ENCODE data around the gene RBPJ.

RBPJ gene

GRCh38 chr4:26459054-26459755, 138.4 kb downstream of the RBPJ start:
- DNase-seq (ENCODE audit: low read depth in 2 of 2), result no peak

- no peak for DNase-seq (ENCODE audit: low read depth in 2 of 2)
Measured at GRCh38 chr4:26459756-26460530, 139.1 kb downstream of the RBPJ start.

GRCh38 chr4:26462874-26463273, 142.1 kb downstream of the RBPJ start:
- DNase-seq (ENCODE audit: low read depth in 2 of 2), result no peak

GRCh38 chr4:26463386-26463785, 142.6 kb downstream of the RBPJ start:
- no peak for DNase-seq (ENCODE audit: low read depth in 2 of 2)

- DNase-seq (ENCODE audit: low read depth in 2 of 2), result no peak
Measured at GRCh38 chr4:26464420-26465095, 143.7 kb downstream of the RBPJ start.

- no peak for DNase-seq (ENCODE audit: low read depth in 2 of 2)
Measured at GRCh38 chr4:26466578-26467270, 145.9 kb downstream of the RBPJ start.

GRCh38 chr4:26467724-26468123, 146.9 kb downstream of the RBPJ start:
- DNase-seq (ENCODE audit: low read depth in 2 of 2), result no peak

- DNase-seq (ENCODE audit: low read depth in 2 of 2), result no peak
Measured at GRCh38 chr4:26468283-26468949, 147.6 kb downstream of the RBPJ start.

- DNase-seq (ENCODE audit: low read depth in 2 of 2), result no peak
Measured at GRCh38 chr4:26468977-26469376, 148.2 kb downstream of the RBPJ start.

GRCh38 chr4:26471890-26472289, 151.1 kb downstream of the RBPJ start:
- DNase-seq (ENCODE audit: low read depth in 2 of 2), result no peak

- no peak for DNase-seq (ENCODE audit: low read depth in 2 of 2)
Measured at GRCh38 chr4:26473893-26474292, 153.1 kb downstream of the RBPJ start.

- DNase-seq (ENCODE audit: low read depth in 2 of 2), result no peak
Measured at GRCh38 chr4:26474551-26474950, 153.7 kb downstream of the RBPJ start.

- DNase-seq (ENCODE audit: low read depth in 2 of 2), result no peak
Measured at GRCh38 chr4:26475716-26476115, 154.9 kb downstream of the RBPJ start.

- DNase-seq (ENCODE audit: low read depth in 2 of 2), result no peak
Measured at GRCh38 chr4:26476545-26476944, 155.7 kb downstream of the RBPJ start.

GRCh38 chr4:26478330-26478729, 157.5 kb downstream of the RBPJ start:
- DNase-seq (ENCODE audit: low read depth in 2 of 2), result no peak

- no peak for DNase-seq (ENCODE audit: low read depth in 2 of 2)
Measured at GRCh38 chr4:26482508-26483462, 162.0 kb downstream of the RBPJ start.

GRCh38 chr4:26484032-26484515, 163.3 kb downstream of the RBPJ start:
- no peak for DNase-seq (ENCODE audit: low read depth in 2 of 2)

- DNase-seq (ENCODE audit: low read depth in 2 of 2), result no peak
Measured at GRCh38 chr4:26484516-26484915, 163.7 kb downstream of the RBPJ start.

All from stimulated activated CD4-positive, alpha-beta T cell treated with anti-CD3 and anti-CD28 coated beads, Interleukin-12 subunit alpha, Interleukin-12 subunit beta, amount 100 ng/mL, for 24 hours (primary cell).